ENCODE results near the gene KEAP1. TPM values are rescaled to one million over a fixed set of nuclear protein-coding genes. Genes with fewer than 3 reads are reported as not detected.
"Not testable (repeated sequence)": the region's sequence is repeated elsewhere in the genome, so short reads cannot be mapped to it uniquely, and the experiment has no call there.

The KEAP1 gene
- total RNA-seq, 1 donor from 2014 or later, result 72.1 TPM

DNA sequence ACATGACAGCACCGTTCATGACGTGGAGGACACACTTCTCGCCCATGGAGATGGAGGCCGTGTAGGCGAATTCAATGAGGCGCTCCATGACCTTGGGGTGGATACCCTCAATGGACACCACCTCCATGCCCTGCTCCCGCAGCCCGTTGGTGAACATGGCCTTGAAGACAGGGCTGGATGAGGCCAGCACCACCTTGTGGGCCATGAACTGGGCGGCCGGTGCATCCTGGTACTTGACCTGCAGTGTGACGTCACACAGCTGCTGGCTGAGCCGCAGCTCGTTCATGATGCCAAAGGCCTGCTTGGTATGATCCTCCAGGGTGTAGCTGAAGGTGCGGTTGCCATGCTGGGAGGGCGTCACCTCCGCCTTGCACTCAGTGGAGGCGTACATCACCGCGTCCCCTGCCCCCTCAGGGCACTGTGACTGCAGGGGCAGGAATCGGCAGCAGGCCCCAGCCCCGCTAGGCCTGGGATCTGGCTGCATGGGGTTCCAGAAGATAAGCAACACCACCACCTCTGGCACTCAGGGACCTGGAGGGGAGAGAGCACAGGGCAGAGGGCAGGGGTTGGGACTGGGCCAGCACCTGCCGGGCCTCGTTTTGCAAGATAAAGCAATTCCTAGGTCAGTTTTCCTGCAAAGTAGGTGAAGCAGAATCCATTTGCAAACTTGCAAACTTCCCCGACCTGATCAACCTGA is 3.5 kb downstream of the KEAP1 start:
- DNase-seq (ENCODE audit: low read depth in 2 of 2), result no peak

DNA sequence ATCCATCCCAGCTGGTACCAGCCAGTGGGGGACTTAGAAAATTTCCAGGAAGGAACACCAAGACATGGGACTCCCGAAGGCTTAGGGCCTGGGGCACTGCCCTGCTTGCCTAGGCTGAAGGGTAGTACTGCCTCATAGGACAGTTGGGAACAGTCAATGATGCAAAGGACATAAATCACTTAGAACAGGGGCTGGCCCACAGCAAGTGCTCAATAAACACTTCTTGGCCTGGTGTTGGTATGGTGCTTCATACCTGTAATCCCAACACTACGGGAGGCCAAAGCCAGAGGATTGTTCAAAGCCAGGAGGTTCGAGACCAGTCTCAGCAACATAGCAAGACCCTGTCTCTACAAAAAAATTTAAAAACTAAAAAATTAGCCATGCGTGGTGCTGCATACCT is 5.8 kb downstream of the KEAP1 start:
- DNase-seq (ENCODE audit: low read depth in 2 of 2), result no peak

DNA sequence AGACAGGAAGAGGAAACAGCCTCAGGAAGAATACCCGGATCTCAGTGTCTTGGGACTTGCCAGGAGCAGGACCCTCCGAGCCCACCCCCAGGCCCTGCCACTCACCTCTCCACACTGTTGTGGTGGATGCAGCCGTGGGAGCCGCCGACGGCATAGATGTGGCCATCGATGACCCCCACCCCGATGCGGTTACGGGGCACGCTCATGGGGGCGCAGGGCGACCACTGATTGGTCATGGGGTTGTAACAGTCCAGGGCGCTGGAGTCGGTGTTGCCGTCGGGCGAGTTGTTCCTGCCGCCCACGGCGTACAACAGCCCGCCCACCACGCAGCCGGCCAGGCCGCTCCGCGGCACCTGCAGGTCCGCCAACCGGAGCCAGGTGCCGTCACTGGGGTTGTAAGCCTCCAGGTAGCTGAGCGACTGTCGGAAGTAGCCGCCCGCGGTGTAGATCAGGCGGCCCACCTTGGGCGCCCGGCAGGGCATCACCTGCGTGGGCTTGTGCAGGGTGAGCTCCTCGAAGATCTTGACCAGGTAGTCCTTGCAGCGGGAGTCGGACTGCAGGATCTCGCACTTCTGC is 11.6 kb downstream of the KEAP1 start:
- DNase-seq (ENCODE audit: low read depth in 2 of 2), result no peak

DNA sequence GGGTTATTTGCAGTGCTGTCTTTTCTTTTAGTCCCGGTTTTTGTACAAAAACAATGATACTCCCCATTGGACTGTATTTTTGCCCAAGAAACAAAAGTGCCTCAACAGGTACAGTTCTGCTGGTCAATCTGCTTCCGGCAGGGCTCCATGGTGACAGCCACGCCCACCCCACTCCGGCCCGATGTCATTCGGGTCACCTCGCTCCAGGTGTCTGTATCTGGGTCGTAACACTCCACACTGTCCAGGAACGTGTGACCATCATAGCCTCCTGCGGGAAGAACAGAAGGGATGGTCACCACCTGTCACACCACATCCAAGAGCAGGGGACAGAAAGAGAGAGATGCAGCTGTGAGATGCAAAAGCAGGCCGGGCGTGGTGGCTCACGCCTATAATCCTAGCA is 16.6 kb downstream of the KEAP1 start:
- no peak for DNase-seq (ENCODE audit: low read depth in 2 of 2)

DNA sequence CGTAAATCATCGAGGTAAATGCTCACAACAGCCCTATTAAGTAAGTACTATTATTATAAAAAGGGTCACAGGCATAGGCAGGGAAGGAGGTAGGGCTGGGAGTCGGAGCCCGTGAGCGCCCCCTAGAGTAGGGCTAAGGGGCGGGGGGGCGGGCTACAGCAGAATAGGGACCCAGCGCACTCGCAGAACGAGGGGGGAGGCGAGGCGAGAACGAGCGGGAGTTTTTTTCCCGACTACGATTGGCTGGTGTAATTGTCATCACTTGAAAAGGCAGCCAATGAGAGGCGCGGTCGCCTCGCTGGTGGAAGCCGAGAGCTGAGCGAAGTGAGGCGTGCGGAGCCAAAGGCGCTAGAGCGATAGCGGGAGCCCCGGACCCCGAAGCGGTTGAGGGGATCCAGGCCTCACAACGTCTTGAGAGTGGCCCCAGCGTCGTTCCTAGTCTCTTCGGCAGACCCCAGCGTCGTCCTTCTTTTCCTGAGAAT is 24.2 kb downstream of the KEAP1 start:
- peak; percentile 88 to 95 for DNase-seq (ENCODE audit: low read depth in 2 of 2)

DNA sequence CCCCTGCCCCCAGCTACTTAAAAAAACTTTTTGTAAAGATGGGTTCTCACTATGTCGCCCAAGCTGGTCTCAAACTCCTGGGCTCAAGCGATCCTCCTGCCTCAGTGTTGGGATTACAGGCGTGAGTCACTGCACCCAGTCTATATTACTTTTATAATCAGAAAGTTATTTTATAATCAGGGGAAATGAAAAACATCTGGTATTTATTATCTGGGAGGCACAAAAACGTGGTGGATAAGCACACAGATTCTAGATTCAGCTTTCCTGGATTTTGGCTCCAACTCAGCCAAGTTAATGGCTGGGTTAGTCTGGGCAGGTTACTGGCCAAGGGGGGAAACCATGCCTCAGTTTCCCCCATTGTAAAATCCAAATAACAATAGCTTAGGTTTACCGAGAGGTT is 24.7 kb downstream of the KEAP1 start:
- no peak for DNase-seq (ENCODE audit: low read depth in 2 of 2)

DNA sequence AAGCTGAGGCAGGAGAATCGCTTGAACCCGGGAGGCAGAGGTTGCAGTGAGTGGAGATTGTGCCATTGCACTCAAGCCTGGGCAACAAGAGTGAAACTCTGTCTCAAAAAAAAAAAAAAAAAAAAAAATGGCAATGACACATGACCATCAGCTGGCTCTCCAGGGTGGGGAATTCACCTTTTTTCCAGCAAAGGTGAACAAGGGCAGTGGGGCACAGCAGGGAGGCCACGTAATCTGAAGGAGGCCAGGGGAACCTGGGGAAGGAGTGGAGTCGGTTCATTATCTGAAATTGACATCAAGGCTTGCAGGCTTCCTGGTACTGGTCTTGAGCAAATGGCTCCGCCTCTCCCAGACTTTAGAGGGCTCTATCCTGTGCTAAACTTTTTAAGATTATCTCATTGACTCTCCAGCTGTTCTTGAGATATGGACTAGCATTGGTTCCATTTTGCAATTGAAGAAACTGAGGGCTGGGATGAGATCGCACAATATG is 28.1 kb downstream of the KEAP1 start:
- no peak for DNase-seq (ENCODE audit: low read depth in 2 of 2)

DNA sequence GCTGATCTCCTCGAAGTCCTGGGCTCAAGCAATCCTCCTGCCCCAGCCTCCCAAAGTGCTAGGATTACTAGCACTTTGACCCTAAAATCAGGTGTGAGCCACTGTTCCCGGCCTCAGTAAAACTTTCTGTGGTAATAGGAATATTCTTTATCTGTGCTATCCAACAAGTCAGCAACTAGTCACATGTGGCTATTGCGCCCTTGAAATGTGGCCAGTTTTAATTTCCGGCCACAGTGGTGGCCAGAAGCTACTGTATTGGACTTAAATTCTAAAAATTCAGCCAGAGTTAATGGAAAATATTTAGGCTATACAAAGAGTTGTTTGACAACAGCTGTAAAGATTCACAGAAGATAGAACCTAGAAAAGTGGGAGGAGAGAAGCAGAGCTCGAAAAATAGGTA is 30.0 kb downstream of the KEAP1 start:
- no peak for DNase-seq (ENCODE audit: low read depth in 2 of 2)

DNA sequence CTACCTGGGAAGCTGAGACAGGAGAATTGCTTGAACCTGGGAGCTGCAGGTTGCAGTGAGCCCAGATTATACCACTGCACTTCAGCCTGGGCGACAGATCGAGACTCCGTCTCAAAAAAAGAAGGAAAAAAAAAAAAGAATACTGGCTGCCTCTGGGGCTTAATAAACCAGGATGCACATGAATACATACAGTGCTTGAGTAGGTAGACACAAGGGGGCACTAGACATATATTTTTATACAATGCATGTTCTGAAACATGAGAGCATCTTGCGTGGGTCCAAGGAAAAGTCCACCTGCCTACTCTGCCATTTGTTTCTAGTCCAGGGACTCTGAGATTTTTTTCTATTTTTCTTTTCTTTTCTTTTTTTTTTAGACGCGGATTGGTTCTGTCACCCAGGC is 31.2 kb downstream of the KEAP1 start:
- DNase-seq (ENCODE audit: low read depth in 2 of 2), result peak in 1 of 2 donors; percentile 52

DNA sequence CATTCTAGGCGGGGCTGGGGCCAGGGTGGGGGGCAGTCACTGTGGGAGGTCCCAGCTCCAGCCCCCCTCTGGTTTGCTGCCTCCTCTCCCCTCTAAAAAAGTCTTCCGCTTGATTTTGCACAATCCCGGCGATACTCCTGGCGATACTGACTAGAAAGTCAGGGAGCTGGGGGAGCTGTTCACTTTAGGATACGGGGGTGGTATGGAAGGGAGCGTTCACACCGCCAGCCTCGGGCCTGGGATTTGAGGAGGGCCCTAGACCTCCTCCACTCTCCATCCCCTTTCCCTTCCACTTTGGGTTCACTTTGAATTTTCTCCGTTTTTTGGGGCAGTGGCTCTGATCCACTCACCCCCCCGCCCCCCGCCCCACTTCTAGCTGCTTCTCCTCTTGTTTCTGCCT is 35.0 kb downstream of the KEAP1 start:
- DNase-seq (ENCODE audit: low read depth in 2 of 2), result no peak

DNA sequence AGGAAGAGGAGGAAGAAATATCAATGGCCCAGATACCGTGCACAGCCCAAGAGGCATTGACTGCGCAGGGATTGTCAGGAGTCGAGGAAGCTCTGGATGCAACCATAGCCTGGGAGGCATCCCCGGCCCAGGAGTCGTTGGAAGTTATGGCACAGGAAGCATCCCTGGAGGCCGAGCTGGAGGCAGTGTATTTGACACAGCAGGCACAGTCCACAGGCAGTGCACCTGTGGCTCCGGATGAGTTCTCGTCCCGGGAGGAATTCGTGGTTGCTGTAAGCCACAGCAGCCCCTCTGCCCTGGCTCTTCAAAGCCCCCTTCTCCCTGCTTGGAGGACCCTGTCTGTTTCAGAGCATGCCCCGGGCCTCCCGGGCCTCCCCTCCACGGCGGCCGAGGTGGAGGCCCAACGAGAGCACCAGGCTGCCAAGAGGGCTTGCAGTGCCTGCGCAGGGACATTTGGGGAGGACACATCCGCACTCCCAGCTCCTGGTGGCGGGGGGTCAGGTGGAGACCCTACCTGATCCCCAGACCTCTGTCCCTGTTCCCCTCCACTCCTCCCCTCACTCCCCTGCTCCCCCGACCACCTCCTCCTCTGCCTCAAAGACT is 36.0 kb downstream of the KEAP1 start:
- DNase-seq (ENCODE audit: low read depth in 2 of 2), result no peak

DNA sequence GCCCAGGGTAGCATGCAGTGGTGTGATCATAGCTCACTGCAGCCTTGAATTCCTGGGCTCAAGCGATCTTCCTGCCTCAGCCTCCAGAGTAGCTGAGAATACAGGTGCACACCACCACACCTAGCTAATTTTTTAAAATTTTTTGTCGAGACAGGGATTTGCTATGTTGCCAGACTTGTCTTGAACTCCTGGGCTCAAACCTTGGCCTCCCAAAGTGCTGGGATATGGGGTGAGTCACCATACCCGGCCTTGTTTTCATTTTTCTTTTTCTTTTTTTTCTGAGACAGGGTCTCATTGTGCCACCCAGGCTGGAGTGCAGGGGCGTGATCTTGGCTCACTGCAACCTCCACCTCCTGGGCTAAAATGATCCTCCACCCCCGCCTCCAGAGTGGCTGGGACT is 38.7 kb downstream of the KEAP1 start:
- no peak for DNase-seq (ENCODE audit: low read depth in 2 of 2)

DNA sequence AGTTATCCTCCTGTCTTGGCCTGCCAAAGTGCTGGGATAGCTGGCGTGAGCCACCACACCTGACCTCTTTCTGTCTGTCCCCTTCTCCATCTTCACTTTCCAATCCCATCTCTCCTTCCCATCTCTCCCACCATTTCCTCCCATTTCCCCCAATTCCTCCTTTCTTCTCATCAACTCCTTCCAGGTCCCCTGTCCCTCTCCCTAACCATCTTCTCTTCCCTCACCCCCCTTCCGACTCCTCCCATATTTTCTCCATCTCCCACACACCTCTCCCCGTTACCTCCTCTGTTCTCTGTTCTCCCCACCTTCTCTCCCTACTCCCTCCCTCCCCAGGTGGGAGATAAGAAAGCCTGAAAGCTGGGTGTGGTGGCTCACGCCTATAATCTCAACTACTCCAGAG is 40.6 kb downstream of the KEAP1 start:
- no peak for DNase-seq (ENCODE audit: low read depth in 2 of 2)

DNA sequence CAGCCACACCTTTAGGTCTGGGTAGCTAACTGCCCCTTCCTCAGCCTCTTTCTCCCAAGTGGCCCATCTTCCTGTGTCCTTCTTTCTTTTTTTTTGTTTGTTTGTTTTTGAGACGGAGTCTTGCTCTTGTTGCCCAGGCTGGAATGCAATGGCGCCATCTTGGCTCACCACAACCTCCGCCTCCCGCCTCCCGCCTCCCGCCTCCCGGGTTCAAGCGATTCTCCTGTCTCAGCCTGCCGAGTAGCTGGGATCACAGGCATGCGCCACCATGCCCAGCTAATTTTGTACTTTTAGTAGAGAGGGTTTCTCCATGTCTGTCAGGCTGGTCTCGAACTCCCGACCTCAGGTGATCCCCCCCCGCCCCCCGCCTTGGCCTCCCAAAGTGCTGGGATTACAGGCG is 41.1 kb downstream of the KEAP1 start:
- DNase-seq (ENCODE audit: low read depth in 2 of 2), result not testable (repeated sequence)

DNA sequence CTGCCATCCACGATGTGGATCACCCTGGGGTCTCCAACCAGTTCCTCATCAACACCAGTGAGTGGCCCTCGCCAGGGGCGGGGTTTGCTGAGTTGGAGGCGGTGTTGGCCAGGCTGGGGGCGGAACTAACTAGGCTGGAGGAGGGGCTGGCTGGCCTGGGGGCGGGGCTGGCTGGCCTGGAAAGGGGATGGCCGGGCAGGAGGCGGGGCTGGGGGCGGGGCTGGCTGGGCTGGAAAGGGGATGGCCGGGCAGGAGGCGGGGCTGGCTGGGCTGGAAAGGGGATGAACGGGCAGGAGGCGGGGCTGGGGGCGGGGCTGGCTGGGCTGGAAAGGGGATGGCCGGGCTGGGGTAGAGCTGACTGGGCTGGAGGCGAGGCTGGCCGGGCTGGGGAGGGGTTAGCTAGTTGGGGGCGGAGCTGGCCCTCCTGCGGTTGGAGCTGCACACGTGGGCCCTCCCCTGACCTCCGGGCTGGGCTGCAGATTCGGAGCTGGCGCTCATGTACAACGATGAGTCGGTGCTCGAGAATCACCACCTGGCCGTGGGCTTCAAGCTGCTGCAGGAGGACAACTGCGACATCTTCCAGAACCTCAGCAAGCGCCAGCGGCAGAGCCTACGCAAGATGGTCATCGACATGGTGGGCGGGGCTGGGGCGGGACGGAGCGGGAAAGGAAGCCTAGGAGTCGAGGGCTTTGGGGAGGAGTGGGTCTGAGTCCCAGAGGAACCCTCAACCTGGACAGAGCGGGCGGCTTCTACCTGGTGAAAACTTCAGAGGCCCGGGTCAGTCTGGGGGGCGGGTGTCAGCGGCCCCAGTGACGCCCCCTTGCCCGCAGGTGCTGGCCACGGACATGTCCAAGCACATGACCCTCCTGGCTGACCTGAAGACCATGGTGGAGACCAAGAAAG is 41.9 kb downstream of the KEAP1 start:
- peak; percentile 80 to 95 for DNase-seq (ENCODE audit: low read depth in 2 of 2)

DNA sequence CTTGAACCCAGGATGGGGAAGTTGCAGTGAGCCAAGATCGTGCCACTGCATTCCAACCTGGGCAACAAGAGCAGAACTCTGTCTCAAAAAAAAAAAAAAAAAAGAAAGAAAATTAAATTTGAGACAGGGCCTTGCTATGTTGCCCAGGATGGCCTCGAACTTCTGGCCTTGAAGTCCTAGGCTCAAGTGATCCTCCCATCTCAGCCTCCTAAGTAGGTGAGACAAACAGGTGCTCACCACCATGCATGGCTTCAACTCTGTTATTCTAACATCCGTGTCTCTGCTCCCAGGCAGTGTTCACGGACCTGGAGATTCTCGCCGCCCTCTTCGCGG is 42.5 kb downstream of the KEAP1 start:
- no peak for DNase-seq (ENCODE audit: low read depth in 2 of 2)

DNA sequence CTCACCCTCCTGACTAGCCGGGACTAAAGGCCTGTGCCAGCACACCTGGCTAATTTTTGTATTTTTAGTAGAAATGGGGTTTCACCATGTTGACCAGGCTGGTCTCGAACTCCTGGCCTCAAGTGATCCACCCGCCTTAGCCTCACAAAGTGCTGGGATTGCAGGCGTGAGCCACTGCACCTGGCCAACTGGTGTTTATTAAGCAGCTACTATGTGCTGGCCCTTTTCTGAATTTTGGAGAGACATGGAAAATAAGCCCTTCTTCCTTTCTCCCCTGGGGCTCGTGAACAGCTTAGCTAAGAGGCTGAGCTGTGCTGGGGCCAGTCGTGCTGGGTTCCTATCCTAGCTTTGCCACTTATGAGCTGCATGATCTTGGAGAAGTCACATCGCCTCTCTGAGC is 44.4 kb downstream of the KEAP1 start:
- DNase-seq (ENCODE audit: low read depth in 2 of 2), result not testable (repeated sequence)

DNA sequence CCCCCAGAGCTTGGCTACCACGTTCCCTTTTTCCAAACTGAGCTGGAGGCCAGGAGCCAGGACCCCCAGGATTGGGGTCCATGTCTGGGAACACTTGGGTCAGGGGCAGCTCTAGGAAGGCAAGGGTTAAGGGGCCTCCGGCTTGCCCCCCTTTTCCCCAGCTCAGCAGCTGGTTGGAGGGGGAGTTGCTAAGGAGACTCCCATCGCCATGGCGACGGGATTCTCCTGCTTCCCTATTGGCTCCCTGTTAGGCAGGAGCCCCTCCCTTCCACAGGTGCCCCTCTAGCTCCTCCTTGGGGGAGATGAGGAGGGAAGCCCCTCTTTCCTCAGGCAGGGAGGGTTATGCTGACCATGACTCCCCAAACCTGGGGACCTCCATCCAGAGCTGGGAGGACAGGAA is 48.9 kb downstream of the KEAP1 start:
- peak in 1 of 2 donors; percentile 28 for DNase-seq (ENCODE audit: low read depth in 2 of 2)

DNA sequence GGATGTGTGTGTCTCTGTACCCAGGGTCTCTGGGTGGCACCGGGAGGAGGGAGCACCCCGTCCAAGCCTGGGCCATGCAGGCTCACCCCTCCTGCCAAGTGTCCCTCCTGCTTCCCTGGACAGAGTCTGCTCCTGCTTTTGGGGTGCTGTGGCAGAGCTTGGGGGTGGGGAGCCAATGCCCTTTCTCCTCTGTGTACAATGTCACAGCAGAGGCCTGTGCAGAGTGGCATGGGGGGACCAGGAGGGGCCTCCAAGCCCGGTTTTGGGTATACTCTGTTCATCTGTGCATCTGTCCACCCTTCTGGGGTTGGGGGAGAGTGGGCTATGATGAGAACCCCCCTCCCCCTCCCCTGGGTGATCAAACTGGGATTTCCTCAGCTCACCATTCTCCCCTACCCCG is 49.3 kb downstream of the KEAP1 start:
- DNase-seq (ENCODE audit: low read depth in 2 of 2), result no peak

DNA sequence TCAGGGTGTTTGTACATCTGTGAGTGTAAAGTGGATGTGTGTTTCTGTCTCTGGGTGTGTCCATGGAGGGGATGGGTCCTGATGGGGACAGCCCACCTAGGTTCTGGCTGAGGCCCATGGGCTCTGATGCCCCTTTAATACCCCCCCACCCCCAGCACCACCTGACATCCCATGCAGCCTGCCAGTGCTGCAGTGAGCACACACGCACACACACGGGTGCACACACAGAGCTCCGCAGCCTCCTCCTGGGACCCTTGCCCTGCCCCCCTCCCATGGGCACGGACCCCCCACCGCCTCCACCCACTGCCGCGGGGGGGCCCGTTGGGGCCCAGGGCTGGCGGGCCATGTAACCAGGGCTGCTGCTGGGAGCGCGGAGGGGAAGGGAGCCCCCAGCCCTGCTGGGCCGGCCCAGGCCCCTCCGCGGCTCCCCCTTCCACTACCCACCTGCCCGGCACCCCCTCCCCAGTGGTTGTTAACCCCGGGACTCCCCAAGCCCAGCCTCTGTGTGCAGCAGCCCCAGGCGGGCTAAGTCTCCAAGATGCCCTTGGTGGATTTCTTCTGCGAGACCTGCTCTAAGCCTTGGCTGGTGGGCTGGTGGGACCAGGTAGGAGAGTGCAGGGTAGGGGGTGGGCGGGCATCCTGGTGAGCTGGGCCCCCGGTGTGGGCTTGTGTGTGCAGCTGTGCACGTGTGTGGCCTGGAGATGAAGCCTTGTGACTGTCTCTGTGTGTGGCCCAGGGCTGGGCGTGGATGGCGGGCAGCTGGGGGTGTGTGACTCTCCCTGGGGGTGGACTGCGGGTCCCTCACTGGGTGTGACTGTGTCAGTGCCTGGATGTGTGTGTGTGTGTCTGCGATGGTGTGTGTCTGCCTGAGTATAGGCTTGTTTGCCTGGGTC is 50.2 kb downstream of the KEAP1 start:
- DNase-seq (ENCODE audit: low read depth in 2 of 2), result no peak

All from dermis microvascular lymphatic vessel endothelial cell (primary cell).